22Rv1 (cell line): ENCODE measurements around the gene JUP.

Source experiments
- H3K27ac ChIP-seq: fragments of 450-650 bp; 2 replicates; pipeline ENCODE4 v1.5.1; 2017
- ZFX ChIP-seq: fragments of 450-650 bp; IDR thresholded peaks from 2 replicates; pipeline ENCODE4 v1.6.1; 2017; ENCODE audit warnings: antibody characterized with exemption, borderline replicate concordance
- TF ChIP-seq, protein P1 (sequence below): fragments of 450-650 bp; IDR thresholded peaks from 2 replicates; pipeline ENCODE4 v1.5.1; 2017; ENCODE audit warnings: mild to moderate bottlenecking

The JUP gene

DNA sequence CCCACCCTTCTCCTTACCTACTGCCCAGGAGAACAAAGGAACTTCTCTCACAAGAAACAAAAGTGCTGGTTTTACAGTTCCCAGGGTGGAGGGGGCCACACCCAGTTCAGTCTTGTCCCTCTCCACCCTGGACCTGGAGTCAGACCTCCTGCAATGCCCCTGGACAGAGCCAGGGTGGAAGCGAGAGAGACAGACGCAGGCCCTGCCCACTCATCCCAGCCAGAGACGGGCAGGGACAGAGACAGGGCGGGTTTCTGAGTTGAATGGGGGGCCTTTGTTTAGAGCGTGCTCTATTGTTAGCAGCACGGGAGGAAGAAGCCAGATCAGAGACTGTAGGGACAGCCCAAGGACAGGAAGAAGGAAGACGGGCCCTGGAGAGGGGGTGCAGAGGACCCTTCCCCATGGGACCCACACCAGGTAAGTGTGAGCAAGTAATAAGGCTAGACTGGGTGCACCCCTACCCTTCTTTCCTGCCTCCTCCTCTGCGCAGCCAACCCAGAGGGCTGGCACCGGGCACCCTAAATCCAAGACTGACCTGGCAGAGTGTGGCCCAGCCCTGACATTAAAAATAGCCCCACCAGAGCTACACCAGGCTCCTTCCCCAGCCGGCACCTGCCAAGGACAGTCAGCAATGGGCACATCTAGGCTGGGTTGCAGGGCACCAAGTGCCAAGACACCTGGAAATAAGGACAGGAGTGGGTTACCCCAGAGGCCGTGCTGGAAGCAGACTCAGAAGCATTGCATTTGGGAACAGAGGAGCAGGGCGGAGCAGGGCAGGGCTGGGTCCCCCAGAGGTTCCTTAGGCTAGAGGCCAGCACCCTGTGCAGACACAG lies 10.9 kb downstream of the JUP start:
- TF ChIP-seq, protein P1, sequence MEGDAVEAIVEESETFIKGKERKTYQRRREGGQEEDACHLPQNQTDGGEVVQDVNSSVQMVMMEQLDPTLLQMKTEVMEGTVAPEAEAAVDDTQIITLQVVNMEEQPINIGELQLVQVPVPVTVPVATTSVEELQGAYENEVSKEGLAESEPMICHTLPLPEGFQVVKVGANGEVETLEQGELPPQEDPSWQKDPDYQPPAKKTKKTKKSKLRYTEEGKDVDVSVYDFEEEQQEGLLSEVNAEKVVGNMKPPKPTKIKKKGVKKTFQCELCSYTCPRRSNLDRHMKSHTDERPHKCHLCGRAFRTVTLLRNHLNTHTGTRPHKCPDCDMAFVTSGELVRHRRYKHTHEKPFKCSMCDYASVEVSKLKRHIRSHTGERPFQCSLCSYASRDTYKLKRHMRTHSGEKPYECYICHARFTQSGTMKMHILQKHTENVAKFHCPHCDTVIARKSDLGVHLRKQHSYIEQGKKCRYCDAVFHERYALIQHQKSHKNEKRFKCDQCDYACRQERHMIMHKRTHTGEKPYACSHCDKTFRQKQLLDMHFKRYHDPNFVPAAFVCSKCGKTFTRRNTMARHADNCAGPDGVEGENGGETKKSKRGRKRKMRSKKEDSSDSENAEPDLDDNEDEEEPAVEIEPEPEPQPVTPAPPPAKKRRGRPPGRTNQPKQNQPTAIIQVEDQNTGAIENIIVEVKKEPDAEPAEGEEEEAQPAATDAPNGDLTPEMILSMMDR = no peak
- no peak for TF ChIP-seq ZFX
- peak overlapping the region; percentile 82 for H3K27ac ChIP-seq

GRCh38 chr17:41773731-41774193 lies 12.7 kb downstream of the JUP start:
- no peak for TF ChIP-seq ZFX
- TF ChIP-seq, protein P1 = no peak
- peak overlapping the region; percentile 78 for H3K27ac ChIP-seq

DNA sequence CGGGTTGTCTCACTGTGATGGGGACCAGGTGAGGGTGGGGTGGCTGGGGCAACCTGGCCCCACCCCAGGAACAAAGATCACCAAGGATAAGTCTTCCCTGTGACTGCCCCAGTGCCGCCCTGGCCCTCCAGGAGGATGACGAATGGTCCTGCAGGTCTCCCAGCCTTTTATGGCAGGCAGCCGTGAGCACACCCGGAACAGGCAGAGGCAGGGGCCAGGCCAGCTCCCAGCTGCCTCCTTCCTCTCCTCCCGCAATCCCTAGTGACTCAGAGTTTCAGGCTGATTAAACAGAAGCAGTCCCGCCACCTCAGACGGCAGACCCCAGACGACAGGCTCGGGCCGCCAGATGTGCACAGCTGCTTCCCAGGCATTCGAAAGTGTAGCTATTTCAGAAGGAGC lies 13.3 kb downstream of the JUP start:
- no peak for TF ChIP-seq ZFX
- TF ChIP-seq, protein P1 = no peak
- H3K27ac ChIP-seq = peak overlapping the region; percentile 78

DNA sequence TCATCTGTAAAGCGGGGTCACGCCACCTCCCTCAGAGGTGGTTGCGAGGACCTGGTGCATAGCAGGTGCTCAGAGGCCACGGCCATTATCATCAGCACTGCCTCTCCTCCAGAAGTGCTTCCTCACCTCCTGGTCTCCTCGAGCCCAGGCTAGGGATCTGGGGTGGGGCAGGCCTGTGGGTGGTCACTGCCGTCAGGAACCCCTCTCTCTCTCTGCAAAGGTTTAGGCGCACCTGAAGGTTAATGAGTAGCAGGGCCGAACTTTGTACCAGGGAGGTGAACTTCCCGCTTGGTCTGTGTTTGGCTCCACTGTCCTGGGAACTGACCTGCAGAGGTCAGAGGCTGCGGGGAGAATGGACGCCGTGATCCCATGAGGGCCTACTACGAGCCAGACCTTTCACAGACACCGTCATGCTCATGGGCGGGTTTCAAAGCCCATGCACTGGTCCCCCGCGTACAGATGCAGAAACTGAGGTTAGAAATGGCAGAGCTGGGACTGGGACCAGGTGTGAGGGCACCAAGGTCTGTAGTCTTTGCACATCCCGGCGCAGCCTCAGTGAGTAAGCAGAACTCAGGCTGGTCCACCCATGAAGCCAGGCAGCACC lies 13.8 kb downstream of the JUP start:
- TF ChIP-seq, protein P1 = no peak
- no peak for TF ChIP-seq ZFX
- peak overlapping the region; percentile 78 for H3K27ac ChIP-seq

DNA sequence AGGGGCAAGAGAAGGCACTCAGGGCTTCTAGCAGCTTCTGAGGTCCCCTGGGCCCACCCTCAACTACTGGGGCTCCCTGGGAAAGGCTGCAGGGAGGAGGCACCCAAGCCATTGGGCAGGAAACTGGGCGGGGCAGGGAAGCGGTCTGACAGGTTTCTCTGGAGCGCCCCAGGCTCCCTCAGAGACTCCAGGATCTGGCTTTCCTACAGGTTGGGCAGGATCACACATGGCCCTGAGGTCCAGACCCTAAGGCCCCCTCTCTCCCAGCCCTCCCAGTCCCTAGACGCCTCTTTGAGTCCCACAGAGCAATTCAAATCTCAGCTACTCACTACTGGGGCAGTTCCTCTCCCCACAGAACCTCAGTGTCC lies 14.3 kb downstream of the JUP start:
- TF ChIP-seq, protein P1 = no peak
- no peak for TF ChIP-seq ZFX
- peak overlapping the region; percentile 78 for H3K27ac ChIP-seq

- no peak for TF ChIP-seq ZFX
- TF ChIP-seq, protein P1 = no peak
- peak overlapping the region; percentile 78 for H3K27ac ChIP-seq
Measured at GRCh38 chr17:41771389-41772206, 14.9 kb downstream of the JUP start.

DNA sequence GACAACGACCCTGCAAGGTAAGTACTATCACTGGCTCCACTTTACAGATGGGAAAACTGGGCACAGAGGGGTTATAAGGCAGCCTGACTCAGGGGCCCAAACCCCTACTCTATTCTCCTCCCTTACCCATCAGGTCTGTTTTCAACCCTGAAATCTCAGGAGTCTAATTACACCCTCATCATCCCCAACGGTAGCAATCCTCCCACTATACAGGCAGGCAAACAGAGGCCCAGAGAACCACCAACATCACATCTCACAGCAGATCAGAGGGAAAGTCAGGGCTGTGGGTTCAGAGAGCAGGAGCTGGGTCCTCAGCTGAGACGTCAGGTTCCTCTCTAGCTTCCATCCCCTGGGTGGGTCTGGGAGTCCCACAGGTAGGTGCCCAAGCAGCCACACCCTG lies 16.5 kb downstream of the JUP start:
- H3K27ac ChIP-seq = peak overlapping the region; percentile 78; the same call in 1 of the 2 replicates

More for the DNA sequence above, 16.5 kb downstream of the JUP start:
- TF ChIP-seq, protein P1 = no peak
- TF ChIP-seq ZFX = no peak
